OCI-LY1 (cell line): ENCODE measurements around the gene TMEM72.

ENCODE experiments used
- H2AFZ ChIP-seq: fragments of 200-600 bp; sonication (generic), shearing (Covaris generic); 2 replicates; pipeline ENCODE4 v1.6.0; 2014; ENCODE audit warnings: antibody characterized with exemption, mild to moderate bottlenecking, low read length
- H3F3A ChIP-seq: fragments of 200-600 bp; sonication (generic), shearing (Covaris generic); 2 replicates; pipeline ENCODE4 v1.6.0; 2014; ENCODE audit warnings: mild to moderate bottlenecking, antibody characterized with exemption, low read length, moderate library complexity; ENCODE audit not compliant: insufficient read depth
- H3K27ac ChIP-seq: fragments of 200-600 bp; sonication (generic); 2 replicates; pipeline ENCODE4 v1.5.1; 2014; ENCODE audit warnings: low read length, mixed run types, mild to moderate bottlenecking, low read depth; ENCODE audit not compliant: poor library complexity, severe bottlenecking
- H3K27me3 ChIP-seq: fragments of 200-600 bp; sonication (generic); 2 replicates; pipeline ENCODE4 v1.6.0; 2014; ENCODE audit warnings: antibody characterized with exemption, mild to moderate bottlenecking, low read length, moderate library complexity; ENCODE audit not compliant: insufficient read depth
- H3K36me3 ChIP-seq: fragments of 200-600 bp; sonication (generic); 2 replicates; pipeline ENCODE4 v1.6.1; 2014; ENCODE audit warnings: mild to moderate bottlenecking, antibody characterized with exemption, low read length, moderate library complexity, mixed read lengths; ENCODE audit not compliant: insufficient read depth
- H3K4me1 ChIP-seq: fragments of 200-600 bp; sonication (generic); 2 replicates; pipeline ENCODE4 v1.5.1; 2014; ENCODE audit warnings: mild to moderate bottlenecking, low read length, moderate library complexity; ENCODE audit not compliant: insufficient read depth, severe bottlenecking
- H3K4me2 ChIP-seq: fragments of 200-600 bp; sonication (generic), shearing (Covaris generic); 2 replicates; pipeline ENCODE4 v1.6.1; 2014; ENCODE audit warnings: low read length
- H3K4me3 ChIP-seq: fragments of 200-600 bp; sonication (generic); 2 replicates; pipeline ENCODE4 v1.5.1; 2014; ENCODE audit warnings: low read length, low read depth, mild to moderate bottlenecking, mixed read lengths; ENCODE audit not compliant: poor library complexity, severe bottlenecking
- H3K79me2 ChIP-seq: fragments of 200-600 bp; shearing (Covaris generic); 2 replicates; pipeline ENCODE4 v1.6.1; 2016; ENCODE audit warnings: mixed run types, low read length, mixed read lengths; ENCODE audit not compliant: insufficient read depth
- H3K9ac ChIP-seq: fragments of 200-600 bp; sonication (generic), shearing (Covaris generic); 2 replicates; pipeline ENCODE4 v1.6.1; 2014; ENCODE audit warnings: mild to moderate bottlenecking, low read length, mixed read lengths
- H3K9me2 ChIP-seq: fragments of 200-600 bp; sonication (generic), shearing (Covaris generic); 2 replicates; pipeline ENCODE4 v1.6.1; 2014; ENCODE audit warnings: low read depth, mild to moderate bottlenecking, low read length, mixed read lengths
- H3K9me3 ChIP-seq: fragments of 200-600 bp; shearing (Covaris generic); 2 replicates; pipeline ENCODE4 v1.6.1; 2014; ENCODE audit warnings: low read length, mixed read lengths
- H4K20me1 ChIP-seq: fragments of 200-600 bp; sonication (generic), shearing (Covaris generic); 2 replicates; pipeline ENCODE4 v1.6.0; 2016; ENCODE audit warnings: mild to moderate bottlenecking, low read length; ENCODE audit not compliant: insufficient read depth
- CTCF ChIP-seq: fragments of 200-600 bp; sonication (generic), shearing (Covaris generic); IDR thresholded peaks from 2 replicates; pipeline ENCODE4 v1.5.1; 2017; ENCODE audit warnings: mild to moderate bottlenecking, antibody characterized with exemption, low read length, moderate library complexity, mixed read lengths
- EZH2 ChIP-seq: fragments of 200-600 bp; sonication (generic), shearing (Covaris generic); IDR thresholded peaks from 2 replicates; pipeline ENCODE4 v1.8.0; 2017; ENCODE audit warnings: borderline replicate concordance, mixed run types, mild to moderate bottlenecking, antibody characterized with exemption, low read length, moderate library complexity, mixed read lengths

The TMEM72 gene

DNA sequence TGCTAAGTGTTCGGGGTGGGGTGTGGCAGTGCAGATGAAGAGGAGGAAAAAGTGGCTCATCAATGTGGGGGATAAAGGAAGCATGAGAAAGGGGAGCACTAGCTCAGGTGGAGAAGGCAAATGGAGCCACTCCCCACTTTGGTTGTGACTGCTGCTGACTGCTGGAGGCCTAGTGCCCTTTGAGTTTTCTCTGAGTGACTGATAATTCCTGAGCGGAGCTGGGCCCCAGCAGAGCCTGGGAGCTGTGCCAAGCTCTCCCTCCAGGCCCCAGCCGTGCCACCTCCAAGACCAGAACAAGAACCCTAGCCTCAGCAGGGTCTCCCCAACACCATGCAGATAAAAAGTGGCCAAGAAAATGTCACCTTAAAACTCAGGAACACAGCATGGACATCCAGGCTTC is 38.8 kb downstream of the TMEM72 start:
- H3K9me2 ChIP-seq: no peaks in the 10 kb centered on the region
- no peaks in the 10 kb centered on the region for H3K9me3 ChIP-seq
- no peaks in the 10 kb centered on the region for H3K36me3 ChIP-seq
- no peak overlapping the region for H3K27ac ChIP-seq
- H3K4me1 ChIP-seq: no peaks in the 10 kb centered on the region
- no peaks in the 10 kb centered on the region for H3K79me2 ChIP-seq
- no peak overlapping the region for H3K4me3 ChIP-seq
- no peaks in the 10 kb centered on the region for H4K20me1 ChIP-seq
- H3F3A ChIP-seq: no peaks in the 10 kb centered on the region
- H3K9ac ChIP-seq: no peak overlapping the region
- H3K27me3 ChIP-seq: no peaks in the 10 kb centered on the region
- H3K4me2 ChIP-seq: no peak overlapping the region
- H2AFZ ChIP-seq: no peak overlapping the region
- no peak for TF ChIP-seq CTCF
- TF ChIP-seq EZH2: no peak

DNA sequence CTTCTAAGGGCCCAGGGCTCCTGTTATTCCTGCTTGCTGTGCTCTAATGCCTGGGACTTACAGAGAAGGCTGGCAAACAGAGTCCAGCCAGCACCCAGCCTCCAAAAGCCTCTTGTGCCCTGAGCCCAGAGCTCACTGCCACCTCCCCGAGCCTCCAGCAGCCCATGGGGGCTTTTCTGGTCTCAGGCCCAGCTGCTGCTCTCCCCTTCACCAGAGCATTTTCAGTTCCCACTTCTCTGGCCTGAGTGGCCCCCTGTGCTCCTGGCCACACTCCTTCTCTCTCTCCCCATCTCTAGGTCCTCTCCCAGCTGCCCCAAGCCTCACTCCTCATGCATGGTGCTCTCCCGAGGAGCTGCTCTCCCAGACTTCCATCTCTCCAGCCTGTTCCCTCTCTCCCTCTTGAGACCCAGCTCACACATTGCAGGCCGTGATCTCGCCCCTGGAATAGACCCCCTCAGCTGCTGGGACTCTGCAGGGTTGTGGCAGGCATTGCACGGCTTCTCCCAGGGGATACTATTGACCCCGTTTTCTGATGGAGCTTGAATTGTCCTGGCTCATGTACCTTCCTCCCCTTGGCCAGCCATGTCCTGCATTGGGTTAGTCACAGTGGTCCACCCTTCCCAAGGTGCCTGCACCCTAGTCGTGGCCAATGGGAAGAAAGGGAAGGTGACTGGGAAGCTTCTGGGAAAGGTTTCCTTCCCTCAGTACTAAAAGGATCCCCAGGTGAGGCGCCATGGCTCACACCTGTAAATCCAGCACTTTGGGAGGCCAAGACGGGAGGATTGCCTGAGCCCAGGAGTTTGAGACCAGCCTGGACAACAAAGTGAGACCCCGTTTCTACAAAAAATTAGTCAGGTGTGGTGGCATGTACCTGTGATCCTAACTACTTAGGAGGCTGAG is 39.4 kb downstream of the TMEM72 start:
- Histone ChIP-seq H3K9ac (no peak overlapping the region), H3K9me3 (no peaks in the 10 kb centered on the region), H3K9me2 (no peaks in the 10 kb centered on the region), H3K27me3 (no peaks in the 10 kb centered on the region), H4K20me1 (no peaks in the 10 kb centered on the region), H3K79me2 (no peaks in the 10 kb centered on the region), H3K36me3 (no peaks in the 10 kb centered on the region), H3K4me3 (no peak overlapping the region), H3K4me2 (no peak overlapping the region), H3F3A (no peaks in the 10 kb centered on the region), H2AFZ (no peak overlapping the region), H3K27ac (no peak overlapping the region), H3K4me1 (no peaks in the 10 kb centered on the region)
- no peak for TF ChIP-seq EZH2
- TF ChIP-seq CTCF: no peak

GRCh38 chr10:44951576-44952226 is 40.6 kb downstream of the TMEM72 start:
- TF ChIP-seq CTCF: no peak
- TF ChIP-seq EZH2: no peak
- Histone ChIP-seq H3F3A (no peaks in the 10 kb centered on the region), H3K9me3 (no peaks in the 10 kb centered on the region), H4K20me1 (no peaks in the 10 kb centered on the region), H3K9me2 (no peaks in the 10 kb centered on the region), H3K4me1 (no peaks in the 10 kb centered on the region), H3K27me3 (no peaks in the 10 kb centered on the region), H3K79me2 (no peaks in the 10 kb centered on the region), H3K27ac (no peak overlapping the region), H3K36me3 (no peaks in the 10 kb centered on the region; the same call in 1 of the 2 replicates), H3K9ac (no peak overlapping the region), H3K4me3 (no peak overlapping the region), H3K4me2 (no peak overlapping the region), H2AFZ (no peak overlapping the region)
